ENCODE data around the gene GABBR1.

The GABBR1 gene

DNA sequence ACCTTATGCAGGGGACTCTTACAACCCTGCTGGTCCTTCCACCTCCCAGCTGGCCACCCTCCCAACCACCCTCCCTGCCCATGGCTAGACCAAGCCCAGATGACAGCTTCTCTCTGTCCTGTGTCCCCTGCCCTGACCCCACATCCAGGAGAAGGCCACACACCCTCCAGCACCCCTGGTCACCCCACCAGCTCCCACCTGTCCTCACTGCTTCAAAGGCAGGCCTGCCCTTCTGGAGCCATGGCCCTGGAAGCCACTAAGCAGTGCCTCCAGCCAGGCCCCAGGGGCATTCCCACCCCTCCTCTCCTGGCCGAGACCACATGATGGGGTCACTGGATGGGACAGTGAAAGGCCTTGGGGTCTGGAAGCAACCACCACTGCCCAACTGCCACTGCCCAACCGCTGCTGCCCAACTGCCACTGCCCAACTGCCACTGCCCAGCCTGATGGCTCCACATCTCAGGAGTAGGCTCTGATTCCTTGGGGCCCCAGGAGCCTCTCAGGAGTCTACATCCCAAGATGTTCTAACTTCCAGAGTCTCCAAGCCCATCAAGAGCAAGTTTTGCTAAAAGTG, 103.9 kb downstream of the GABBR1 start:
- no peak for DNase-seq

- no peak for DNase-seq
Measured at GRCh38 chr6:29528300-29528931, 104.6 kb downstream of the GABBR1 start.

DNA sequence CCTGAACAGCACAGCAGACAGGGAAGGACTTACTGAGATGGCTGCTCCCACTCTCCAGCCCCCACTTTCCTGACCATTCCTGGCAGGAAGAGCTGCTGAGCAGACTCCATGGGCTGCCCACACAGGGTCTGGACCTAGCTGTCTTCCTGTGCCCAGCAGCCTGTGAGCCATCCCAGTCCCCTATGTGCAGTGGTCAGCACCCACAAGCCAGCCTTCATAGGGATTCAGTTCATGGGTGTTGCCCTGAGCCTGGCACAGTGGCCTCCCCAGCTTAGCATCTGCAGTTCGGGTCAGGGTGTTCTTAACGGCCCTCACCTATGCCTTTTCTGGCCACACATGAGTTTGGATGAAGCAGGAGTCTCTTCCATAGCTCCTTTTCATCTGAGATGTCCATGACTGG, 105.4 kb downstream of the GABBR1 start:
- DNase-seq, result no peak

- DNase-seq, result no peak
Measured at GRCh38 chr6:29527126-29527525, 105.9 kb downstream of the GABBR1 start.

- DNase-seq, result no peak
Measured at GRCh38 chr6:29525311-29525639, 107.7 kb downstream of the GABBR1 start.

DNA sequence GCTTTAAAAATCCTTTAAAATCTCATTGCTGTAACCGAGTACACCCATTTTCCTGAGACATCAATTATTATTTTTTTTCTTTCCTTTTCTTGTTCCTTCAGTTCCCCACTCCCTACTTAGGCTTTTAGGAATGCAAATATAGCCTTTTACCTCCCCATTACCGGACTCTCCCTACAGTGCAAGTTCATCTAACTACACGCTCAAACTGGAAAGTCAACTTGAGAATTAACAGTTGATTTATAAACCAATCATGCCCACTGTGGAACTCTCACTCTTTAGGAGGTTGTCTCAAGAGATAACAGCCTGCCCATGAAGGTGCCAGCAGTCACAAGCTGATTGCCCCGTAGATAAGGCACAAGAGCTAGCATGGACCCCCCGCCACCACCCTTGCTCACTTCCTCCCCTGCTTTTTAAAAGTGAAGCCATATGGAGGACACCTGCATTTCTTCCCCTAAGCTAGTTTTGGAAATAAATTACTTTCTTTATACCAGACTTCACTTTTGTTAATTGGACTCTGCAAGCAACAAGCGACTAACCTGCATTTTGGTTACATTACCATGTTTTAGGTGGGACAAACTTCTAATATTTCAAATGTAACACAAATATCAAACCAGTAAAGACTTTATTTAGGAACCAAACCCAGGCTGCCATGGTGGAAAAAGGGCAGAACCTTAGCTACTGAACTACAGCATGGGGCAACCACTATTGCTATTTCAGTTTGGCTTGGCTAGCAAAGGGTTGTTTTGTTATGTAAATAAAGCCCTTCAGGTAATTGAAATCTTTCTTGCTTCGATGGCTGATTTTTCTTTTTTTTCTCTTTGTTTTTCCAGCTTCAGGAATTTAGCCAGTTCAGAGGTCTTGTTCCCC, 108.3 kb downstream of the GABBR1 start:
- no peak for DNase-seq

- DNase-seq, result no peak
Measured at GRCh38 chr6:29524044-29524443, 108.9 kb downstream of the GABBR1 start.

- no peak for DNase-seq
Measured at GRCh38 chr6:29522227-29522626, 110.8 kb downstream of the GABBR1 start.

- DNase-seq, result no peak
Measured at GRCh38 chr6:29521006-29521680, 111.8 kb downstream of the GABBR1 start.

DNA sequence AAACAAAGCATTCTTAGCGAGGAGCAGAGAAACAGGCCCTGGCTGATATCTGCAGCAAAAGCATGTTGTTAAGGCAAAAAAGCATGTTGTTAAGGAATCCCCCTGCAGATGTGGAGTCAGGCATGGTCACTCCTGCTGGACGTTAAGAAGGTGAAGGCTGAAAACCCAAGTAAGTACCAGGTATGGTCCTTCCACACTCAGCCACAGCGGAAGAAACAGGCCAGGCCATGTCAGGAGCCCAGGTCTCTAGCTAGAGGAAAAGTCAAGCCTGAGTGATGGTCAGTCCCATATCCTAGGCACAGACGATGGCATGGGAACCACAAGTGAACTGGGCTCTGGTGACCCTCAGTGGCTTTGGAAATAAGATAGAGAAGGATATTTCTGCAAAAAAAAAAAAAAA, 112.8 kb downstream of the GABBR1 start:
- DNase-seq, result no peak

DNA sequence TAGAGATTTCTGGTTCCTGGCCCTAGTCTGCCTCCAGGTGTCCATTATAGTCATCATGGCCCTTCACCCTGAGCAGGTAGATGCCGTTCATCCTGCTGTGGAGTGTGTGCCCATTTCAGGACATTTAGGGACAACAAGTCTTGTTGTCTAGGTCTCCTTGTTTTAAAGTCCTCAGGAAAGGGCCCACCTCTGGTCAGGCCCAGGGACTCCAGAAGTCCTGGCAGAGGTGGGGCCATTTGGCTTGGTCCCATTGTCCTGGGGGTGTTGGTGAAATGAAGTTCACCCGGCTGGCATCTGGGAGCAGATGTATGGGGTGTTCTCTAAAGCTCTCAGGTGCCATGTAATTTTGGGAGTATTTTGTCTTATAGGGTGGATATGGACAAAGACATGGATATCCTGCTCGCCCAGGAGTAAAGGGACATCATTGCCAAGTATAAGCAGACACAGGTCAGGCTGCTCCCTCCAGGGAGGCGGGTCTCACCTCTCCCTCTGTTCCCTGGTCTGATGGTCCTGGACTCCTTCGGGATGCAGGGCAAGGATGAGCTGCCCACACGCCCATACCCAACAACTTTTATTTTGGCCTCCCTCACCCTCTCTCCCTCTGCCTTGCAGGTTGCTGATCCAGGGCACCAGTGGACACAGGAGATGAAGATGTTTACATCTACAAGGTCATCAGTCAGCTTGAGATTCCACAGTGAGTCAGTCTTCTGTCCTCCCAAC, 113.5 kb downstream of the GABBR1 start:
- DNase-seq, result no peak

DNA sequence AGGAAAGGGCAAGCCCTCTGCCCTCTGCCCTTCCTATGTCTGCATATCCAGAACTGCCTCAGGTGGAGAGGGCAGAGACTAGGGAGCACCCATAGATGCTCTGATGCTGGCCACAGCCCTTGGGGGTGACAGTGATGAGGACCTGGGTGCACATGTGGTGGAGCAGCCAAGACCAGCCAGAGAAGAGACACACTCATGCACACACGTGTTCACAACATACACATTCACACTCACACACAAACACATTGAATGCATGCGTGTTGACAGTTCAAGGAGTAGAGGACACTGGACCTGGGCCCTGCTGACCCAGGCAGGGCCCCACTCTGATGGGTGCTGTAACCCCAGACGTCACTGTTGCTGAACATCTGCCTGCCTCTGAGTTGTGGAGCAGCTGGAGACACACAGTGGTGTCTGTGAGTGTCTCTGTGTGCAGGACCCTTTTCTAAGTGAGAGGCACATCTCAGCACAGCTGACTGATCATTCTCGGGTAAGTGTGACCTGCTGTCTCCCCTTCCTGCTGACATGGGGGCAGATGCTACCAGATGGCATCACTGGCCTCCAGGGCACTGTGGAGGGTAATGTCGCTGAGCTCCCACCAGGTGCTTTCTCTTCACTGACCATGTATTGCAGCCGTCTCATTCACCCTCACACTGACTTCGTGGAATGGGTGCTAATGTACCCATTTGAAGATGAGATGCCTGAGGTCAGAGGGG, 115.1 kb downstream of the GABBR1 start:
- DNase-seq, result no peak

DNA sequence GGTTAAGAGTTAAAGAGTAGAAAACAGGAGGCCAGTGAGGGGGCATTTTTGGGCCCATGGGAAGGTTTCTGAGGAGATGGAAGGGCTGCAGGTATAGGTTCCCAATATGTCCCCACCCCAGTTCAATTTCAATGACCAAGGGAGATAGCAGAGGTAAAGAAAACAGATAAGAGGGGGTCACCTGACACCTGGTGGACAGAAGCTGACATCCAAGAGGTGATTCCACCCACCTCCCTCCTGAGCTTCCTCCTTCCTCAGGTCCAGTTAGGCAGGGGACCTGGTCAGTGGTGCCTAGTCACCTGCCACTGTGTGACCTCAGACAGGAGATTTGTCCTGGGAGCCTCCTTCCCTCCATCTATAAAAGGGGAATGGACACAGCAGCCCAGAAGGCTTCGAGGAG, 115.7 kb downstream of the GABBR1 start:
- DNase-seq, result no peak

DNA sequence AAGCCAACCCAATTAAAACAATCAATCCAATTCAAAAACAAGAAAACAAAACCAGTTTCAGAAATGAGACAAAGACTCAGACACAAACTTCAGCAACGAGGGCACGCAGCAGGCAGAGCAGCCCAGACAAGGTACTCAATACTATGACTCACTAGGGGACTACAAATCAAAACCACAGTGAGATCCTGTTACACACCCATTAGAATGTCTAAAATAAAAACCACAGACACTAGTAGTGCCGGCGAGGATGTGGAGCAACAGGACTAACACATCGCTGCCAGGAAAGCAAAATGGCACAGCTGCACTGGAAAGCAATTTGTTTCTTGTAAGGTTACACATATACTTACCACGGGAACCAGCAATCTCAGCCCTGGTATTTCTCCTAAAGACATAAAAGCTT, 116.9 kb downstream of the GABBR1 start:
- DNase-seq, result no peak

DNA sequence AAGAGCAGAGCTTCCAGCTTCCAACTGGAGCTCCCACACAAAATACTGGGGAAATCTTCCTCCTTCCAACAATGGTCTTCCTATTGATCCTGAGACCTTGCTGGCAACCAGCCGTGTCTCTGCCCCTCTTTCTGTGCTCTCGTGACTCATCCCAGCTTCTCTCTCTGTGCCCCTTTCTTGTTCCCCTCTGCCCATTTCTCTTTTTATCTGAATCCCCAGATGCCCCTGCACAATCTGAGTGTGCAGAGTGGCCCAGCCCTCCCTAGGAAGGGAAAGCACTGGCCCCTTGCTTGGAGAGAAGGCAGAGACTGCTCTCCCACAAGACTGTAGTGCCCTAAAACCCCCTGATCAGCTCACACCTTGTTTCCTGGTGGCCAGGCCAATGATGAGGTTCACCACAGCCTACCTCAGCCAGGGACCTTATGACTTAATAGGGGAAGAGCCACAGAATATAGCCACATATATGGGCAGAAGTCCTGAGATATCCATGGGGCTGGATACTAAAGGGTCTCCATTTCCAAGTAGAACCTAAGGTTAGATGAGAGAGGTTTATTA, 122.2 kb downstream of the GABBR1 start:
- no peak for DNase-seq

GRCh38 chr6:29510202-29510601, 122.8 kb downstream of the GABBR1 start:
- DNase-seq, result no peak
